Pons (tissue), 1 donor: ENCODE results near the gene HNF1B.
"Not testable (repeated sequence)": the region's sequence is repeated elsewhere in the genome, so short reads cannot be mapped to it uniquely, and the experiment has no call there.

ENCODE experiments used
- DNase-seq: peaks from one replicate; pipeline ENCODE4 v3.0.0-alpha.2; 2016; ENCODE audit warnings: low spot score

HNF1B gene, protein sequence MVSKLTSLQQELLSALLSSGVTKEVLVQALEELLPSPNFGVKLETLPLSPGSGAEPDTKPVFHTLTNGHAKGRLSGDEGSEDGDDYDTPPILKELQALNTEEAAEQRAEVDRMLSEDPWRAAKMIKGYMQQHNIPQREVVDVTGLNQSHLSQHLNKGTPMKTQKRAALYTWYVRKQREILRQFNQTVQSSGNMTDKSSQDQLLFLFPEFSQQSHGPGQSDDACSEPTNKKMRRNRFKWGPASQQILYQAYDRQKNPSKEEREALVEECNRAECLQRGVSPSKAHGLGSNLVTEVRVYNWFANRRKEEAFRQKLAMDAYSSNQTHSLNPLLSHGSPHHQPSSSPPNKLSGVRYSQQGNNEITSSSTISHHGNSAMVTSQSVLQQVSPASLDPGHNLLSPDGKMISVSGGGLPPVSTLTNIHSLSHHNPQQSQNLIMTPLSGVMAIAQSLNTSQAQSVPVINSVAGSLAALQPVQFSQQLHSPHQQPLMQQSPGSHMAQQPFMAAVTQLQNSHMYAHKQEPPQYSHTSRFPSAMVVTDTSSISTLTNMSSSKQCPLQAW

DNA sequence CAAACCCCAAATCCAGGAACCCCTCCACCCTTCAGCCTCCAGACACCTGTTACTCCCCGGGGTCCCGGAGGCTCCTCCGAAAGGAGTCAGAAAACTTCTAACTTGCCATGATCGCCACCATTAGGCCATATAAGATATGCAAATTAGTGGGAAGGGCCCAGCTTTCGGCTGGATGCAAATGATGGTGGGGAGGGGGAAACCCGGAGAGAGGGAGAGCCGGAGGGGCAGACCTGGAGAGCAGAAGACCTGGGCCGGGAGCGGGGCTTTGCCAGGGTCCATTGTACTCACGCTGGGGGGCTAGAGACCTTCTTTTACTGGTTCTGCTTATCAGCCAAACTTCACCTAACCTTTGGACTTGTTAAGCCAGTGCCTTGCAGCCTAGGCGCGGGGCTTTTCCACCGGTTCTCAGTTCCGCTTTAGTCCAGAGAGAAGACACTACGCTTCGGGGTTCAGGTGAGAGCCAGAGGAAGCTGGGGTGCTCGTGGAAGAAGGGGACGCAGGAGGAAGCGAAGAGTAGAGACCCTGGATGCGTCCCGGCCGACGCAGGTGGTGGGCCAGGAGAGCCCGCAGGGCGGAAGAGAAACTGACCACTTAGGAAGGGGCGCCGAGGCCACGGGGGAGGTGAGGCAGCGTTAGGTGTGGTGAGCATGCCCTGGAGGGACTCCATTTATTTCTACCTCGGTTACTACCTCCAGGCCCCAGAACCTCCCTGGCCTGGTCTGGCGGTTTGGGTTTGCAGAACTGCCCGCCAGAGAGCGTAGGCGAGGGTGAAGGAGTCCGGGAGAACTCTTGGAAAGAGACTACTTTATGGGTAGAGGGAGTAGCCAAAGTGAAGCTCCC, at the start of gene HNF1B:
Gene HNF1B, minus strand, starts transcription at position 99 of the 840 bp plus-strand sequence. CDS start 175 bp downstream, outside the sequence.
- DNase-seq, result no peak

DNA sequence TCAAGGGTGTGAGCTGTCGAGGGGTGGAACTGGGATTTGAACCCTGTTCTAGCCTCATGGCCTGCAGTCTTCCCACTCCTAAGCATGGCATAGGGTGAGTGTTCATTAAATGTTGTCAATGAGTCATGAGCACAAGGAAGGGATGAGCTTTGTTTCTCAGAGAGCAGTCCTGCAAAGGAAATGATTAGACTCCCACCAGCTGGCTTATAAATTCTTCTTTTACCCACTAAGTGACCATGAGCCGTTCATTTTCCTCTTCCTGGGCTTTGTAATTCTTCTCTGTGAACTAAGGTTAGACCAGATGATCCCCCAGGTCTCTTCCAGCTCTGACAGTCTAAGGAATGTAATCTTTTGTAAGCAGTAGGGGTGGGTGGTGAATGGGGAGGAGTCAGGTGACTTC, 47.9 kb upstream of the HNF1B start:
- DNase-seq, result no peak

DNA sequence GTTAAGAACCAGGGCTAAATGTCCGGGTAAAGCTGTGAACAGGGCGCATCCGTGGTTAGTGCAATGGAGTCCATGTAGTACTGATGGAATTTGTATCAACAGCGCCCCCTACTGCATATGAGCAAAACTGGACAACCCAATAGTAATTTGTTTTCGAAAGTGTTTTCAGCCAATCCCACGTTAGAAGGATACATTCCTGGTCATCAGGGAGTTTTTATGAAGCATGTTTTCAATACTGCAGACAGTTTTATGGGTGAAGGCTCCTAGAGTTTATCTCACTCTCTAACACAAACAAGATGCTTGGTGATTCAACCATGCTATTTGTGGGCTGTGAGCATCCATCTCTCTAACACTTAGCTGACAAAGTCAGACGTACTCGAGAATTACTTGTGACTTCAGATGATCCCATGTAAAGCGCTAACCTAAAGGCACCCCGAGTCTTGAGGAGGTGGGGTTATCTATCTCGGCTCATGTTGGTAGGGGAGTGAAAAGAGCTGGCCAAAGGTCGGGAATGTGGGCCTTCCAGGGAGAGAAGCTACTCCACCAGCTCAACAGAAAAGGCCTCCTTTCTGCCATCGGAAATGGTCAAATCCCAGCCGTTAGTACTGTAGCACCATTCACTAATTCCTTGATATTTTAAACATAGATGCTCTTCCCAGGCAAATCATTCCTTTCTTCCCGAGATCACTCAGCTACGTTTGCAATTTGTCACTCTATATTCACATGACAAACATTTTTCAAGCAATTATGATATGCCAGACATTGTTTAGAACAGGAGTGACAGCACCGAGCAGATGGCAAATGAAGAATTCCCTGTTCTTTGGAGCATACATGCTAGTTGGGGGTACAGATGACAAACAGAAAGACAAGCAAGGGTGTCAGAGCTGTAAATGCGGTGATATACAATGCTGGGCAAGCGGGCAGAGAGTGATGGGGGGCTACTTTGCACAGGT, 46.9 kb upstream of the HNF1B start:
- DNase-seq, result no peak

DNA sequence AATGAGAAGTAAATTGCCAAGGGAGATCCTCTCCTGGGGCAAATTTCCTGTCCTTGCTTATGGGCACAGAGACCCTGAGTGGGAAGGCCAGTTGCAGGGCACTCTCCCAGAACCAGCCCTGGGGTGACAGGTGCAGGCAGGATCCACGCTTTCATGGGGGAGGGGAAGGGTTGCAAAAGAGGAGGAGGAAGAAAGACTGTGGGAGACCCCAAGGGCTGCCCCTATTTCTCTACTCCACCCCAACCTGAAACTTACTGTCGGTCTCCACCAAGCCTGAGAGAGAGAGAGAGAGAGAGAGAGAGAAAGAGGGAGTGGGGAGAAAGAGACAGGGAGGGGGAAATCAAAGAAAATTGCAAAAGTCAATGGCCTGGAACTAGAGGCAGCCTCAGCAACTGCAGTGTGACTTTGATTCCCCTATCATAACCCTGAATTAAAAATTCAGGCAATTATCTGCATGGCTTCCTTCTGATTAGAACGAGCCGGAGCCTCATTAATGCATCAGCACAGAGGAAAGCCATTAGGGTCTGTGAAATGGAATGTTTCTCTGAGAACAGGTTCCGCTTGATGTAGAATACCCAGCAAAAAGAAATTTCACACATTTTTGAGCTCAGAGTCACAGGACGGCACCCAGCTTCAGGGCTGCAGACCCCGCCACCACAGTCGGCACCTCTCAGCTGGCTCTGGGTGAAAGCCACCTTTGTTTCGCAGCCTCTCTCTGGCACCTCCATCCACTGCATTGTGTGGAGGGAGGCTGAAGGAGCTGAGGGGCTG, 45.1 kb upstream of the HNF1B start:
- no peak for DNase-seq

DNA sequence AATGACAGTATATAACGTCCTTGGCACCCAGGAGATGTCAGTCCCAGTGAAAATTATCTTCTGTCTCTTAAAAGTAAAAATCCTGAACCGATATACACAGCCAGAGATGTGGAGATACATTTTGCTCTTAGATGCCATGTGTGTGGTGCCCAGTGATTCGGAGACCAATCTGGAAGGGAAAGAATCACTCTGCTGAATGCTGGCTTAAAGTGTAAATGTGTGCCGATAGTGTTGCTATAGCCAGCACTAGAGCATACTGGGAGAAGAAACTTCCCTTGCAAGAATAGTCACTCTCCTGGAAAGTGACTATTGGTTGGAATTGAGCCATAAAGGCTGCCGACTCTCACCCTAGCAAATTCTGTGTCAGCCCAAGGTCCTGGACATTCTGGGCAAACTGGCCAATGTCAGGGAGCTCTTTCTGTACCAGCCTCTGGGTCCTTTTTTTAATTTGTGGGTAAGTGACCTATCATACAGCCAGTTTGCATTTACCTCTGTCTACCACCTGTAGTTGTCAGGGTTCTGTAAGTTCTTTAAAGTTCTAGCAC, 44.2 kb upstream of the HNF1B start:
- no peak for DNase-seq

DNA sequence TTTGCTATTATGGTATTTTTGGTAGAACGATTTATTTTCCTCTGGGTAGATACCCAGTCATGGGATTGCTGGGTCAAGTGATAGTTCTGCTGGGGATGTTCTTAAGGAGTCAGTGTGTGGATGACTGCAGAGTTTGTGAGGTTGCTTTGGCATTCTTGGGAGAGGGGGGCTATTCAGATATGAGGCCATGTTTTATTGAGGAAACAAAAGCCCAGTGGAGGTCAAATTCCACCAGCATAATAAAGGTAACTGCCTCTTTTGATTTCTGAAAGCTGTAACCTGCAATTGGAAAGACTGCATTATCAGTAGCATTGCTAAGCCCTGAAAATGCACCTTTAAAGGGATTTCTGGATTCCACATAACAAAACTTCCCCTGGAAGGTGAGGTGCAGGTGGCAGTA, 43.7 kb upstream of the HNF1B start:
- DNase-seq, result no peak

DNA sequence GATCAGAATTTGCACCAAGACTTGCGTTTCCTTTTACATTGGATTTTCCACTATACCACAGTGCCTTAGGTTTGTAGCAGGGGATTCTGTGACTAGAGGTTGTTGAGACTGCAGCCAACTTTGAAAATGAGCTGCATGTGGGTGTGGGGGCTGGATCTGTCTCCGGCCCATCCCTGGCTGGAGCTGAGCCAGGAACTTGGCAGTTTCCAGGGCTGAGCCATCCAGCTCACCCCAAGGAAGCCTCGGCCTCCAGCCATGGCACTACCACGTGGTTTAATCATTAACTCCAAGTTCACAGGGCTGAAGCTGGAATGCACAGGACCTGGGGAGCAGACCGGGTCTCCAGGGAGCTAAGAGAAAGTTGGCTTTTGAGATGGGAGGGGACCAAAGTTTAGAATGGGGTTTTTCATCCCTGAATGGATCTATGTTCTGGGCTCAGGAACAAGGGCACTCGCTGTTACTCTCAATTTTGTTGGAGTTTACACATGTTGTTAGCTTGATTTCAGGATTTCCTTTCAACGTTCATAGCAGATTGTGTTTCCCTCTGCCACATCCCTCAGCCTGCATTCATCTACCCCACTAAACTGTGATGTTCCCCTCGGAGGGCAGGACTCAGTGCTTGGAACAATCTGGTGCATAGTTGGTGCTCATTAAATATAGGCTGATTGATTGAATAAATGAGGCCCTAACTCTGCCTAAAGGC, 42.3 kb upstream of the HNF1B start:
- DNase-seq, result no peak

DNA sequence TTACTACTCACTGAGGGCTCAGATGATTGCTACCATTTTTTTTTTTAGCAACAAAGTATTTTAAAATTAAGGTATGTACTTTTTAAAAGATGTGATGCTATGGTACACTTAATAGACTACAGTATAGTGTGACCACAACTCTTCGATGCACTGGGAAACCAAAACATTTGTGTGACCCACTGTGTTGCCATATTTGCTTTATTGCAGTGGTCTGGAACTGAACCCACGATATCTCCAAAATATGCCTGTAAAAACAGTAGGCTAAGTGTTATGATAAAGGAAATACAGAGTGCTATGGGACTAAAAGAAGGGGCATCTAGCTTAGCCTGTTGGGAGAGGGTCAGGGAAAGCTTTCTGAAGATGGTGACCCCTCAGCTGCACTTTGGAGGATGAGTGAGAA, 41.6 kb upstream of the HNF1B start:
- DNase-seq, result no peak

DNA sequence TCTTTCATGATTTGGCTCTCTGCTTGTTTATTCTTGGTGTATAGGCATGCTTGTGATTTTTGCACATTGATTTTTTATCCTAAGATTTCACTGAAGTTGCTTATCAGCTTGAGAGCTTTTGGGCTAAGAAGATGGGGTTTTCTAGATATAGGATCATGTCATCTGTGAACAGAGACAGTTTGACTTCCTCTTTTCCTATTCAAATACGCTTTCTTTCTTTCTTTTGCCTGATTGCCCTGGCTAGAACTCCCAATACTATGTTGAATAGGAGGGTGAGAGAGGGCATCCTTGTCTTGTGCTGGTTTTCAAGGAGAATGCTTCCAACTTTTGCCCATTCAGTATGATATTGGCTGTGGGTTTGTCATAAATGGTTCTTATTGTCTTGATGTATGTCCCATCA, 37.6 kb upstream of the HNF1B start:
- not testable (repeated sequence) for DNase-seq

DNA sequence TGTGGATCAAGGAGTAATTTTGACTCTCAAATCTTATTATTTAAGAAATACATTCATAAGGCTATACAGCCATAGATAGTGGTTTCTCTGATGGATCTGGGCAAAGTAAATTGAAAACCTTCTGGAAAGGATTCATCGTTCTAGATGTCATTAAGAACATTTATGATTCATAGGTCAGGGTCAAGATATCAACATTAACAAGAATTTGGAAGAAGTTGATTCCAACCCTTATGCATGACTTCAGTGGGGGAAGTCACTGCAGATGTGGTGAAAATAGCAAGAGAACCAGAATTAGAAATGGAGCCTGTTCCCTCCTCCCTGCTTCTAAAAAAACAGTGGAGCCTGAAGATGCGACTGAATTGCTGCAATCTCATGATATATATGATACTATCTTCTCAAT, 36.6 kb upstream of the HNF1B start:
- no peak for DNase-seq

DNA sequence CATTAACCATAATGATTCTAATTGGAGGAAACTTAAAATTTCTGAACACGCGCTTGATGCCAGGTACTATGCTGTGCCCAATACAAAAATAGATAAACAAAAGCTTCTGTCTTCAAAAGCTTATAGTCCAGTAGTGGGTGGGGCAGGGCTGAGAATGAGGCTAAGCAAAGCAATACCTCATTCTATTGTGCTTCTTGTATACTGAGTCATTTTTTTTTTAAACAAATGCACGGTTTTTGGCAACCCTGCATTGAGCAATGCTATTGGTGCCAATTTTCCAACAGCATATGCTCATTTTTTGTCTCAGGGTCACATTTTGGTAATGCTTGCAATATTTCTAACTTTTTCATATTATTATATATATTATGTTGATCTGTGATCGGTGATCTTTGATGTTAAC, 34.7 kb upstream of the HNF1B start:
- no peak for DNase-seq

DNA sequence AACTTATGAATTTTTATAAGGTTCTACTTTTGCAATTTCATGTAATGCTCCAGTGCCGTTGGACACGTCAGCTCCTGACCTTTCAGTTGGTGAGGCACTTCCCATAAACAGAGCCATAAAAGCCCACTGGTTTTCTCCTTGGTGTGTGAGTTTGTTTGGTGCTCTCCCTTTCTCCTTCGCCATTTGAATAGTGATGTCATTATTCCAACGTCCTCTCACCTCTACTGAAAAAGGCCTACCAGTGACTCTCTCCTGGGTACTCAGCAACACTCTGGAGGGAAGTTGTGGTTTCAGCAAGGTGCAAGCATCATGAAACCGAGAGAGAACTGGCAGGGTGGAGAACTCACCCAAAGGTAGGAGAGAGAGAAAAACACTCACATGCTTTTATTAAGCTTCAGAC, 29.6 kb upstream of the HNF1B start:
- no peak for DNase-seq

DNA sequence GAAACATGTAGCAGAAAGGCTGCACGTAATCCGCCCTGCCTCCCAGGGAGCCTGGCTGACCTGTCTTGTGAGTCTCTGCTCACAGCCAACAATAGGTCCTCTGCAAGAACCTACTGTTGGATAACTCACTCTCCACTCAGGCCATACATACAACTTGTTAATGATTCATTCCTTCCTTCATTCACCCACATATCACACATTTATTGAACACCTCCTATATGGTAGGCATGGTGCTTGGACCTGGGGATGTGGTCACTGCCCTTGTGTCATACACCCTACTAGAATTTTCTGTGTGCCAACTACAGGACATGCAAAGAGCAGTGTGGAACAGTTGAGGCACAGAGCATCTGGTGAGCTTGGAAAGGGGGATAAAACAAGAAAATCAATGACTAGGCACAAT, 28.1 kb upstream of the HNF1B start:
- DNase-seq, result no peak

DNA sequence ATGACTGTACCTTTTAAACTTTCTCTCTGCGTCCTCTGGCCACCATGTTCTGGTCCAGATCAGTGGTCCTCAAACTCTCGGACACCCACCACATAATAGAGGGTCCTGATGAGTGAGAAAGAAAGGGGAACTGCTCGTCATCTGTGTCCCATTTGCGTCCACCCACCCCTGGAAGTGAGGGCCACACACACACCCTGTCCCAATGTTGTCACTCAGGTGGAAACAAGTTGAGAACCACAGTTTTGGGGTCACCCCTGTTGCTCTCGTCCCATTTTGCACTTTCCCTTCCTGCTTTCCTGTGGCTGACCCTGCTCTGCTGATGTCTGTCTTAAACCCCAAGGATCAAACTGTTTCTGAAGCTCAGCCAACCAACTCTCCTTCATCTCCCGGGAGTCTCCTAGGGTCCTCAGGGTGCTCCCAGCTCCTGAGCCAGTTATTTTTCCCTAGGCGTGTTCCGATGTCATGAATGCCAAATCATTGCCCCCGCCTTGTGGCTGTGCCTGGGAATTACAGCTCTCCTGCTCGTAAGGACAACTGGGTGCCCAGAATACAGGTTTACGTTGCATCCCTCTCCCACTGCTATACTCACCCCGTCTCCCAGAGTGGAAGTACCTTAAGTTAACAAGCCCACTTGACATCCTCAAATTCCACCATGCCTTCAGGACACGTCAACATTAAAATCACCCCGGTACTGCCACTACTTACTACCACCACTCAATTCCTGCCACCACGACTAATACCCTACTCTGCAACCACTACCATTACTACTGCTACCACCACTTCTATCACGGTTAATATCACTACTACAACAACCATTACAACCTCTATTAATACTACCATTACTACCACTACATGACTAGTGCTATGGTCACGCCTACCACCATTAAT, 26.0 kb upstream of the HNF1B start:
- DNase-seq, result peak; percentile 6

DNA sequence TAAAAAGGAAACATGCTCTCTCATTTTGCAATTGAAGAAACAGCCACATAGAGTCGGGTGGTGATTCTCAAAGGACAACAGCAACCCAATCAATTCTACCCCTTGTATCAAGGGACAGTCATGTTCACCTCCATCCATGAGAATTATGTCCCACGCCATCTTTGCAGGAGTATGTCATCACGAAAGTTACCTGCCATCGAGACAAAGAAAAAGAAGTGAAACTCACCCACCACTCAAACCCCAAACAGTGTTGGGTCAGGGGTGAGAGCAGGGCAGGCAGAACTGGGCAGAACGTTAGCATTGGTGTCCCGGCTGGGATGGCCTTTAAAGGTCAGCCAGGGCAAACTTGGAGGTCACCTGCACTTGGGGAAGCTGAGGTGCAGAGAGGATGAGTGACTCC, 24.2 kb upstream of the HNF1B start:
- no peak for DNase-seq

DNA sequence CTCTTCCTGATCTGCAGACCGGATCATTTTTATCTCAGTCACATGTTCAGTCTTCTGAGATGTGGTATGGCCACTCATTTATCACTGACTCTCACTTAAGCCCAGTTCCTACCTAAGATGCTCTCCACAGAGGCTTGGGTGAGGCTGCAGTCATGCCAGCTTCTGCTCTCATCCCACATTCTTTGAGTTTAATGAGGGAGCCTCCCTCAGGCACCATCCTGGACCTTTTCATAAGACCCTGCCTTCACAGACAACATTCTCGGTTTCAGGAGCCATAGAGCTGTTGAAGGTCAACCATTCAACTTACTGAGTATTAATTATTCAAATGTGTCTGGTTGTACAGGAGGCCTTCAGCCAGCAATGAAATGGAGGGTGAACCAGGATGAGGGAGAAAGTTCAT, 23.6 kb upstream of the HNF1B start:
- no peak for DNase-seq

DNA sequence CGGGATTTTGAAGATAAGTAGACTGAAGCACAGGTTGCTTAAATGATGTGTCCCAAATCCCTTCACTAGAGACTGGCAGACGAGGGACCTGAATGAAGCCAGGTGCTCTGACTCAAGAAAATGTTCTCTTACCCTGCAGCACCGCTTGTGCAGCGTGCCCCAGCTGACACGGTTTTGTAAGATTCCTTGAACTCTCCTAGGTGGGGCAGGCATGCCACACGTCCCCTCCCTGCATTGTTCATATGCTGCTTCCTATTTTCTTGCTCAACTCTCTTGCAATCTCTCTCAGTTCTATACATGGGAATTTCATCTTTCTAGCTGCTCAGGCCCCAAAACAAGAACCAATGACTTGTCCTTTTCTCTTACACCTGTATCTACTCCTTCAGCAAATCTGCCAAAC, 22.1 kb upstream of the HNF1B start:
- no peak for DNase-seq

DNA sequence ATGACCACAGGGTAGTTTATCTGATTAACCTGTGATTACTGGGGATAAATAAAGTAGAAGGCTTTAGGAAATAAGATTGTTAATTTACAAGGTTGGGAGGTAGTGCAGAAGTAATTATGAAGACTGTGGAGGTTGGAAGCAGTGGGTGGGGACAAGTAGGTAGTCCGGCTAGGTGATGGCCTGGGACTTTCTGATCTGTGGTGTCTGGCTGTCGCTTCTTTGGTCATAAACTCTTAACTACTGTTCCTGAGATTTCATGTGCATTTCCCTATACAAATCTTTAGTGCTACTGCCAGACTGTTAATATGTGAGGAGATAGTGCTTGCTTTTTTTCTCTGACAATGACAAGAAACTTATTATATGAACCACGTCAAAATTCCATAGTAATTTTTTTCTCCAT, 19.5 kb upstream of the HNF1B start:
- DNase-seq, result no peak

DNA sequence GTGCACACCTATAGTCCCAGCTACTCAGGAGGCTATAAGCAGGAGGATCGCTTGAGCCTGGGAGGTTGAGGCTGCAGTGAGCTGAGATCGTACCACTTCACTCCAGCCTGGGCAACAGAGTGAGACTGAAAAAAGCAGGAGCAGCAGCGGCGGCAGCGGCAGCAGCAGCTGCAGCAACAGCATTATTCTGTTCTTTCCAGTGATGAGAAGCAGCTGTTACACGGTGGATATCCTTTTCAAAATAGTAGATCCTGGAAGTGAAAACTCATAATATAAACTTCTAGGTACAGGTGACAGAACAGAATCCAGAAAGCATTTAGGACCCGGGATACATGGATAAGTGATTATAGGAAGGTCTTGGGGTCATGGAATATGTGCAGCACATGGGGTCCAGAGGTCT, 17.8 kb upstream of the HNF1B start:
- no peak for DNase-seq
